Fibroblast of lung (primary cell): Measurements from ENCODE around the gene S100A14. TPM values are rescaled to one million over a fixed set of nuclear protein-coding genes. Genes with fewer than 3 reads are reported as not detected.
A peak's percentile ranks its signal among the peaks of the same experiment; 100 is the strongest.

Experiments
- DNase-seq, 2 donors: peaks; one replicate each; pipeline versions ENCODE4 v3.0.0 to v3.0.0-alpha.2; 2010; ENCODE audit warnings: low read depth in 2 of 2
- H2AFZ ChIP-seq: 2 replicates; pipeline ENCODE4 v1.5.1; 2012; ENCODE audit warnings: low read length, control low read depth, inconsistent platforms
- H3K27ac ChIP-seq: 2 replicates; pipeline ENCODE4 v1.5.1; 2011; ENCODE audit warnings: low read length, control low read depth; ENCODE audit not compliant: insufficient read depth
- H3K27me3 ChIP-seq: 2 replicates; pipeline ENCODE4 v1.5.1; 2011; ENCODE audit warnings: mild to moderate bottlenecking, low read length; ENCODE audit not compliant: control insufficient read depth, insufficient read depth
- H3K36me3 ChIP-seq: 2 replicates; pipeline ENCODE4 v1.5.1; 2011; ENCODE audit warnings: low read length; ENCODE audit not compliant: control insufficient read depth, insufficient read depth
- H3K4me1 ChIP-seq: 2 replicates; pipeline ENCODE4 v1.5.1; 2011; ENCODE audit warnings: low read length; ENCODE audit not compliant: control insufficient read depth, insufficient read depth; ENCODE audit errors: extremely low read depth
- H3K4me2 ChIP-seq: 2 replicates; pipeline ENCODE4 v1.5.1; 2011; ENCODE audit warnings: low read length, control low read depth; ENCODE audit not compliant: insufficient read depth; ENCODE audit errors: extremely low read depth
- H3K4me3 ChIP-seq, 4 experiments: fragments of 200-600 bp in 1 of 4; sonication (generic) in 1 of 4; replicated peaks in 1 of 4; 2 replicates each; pipeline ENCODE4 v1.5.1; 2011 to 2016; ENCODE audit warnings: low read length in 4 of 4, low read depth in 3 of 4, mild to moderate bottlenecking in 3 of 4, control low read depth in 2 of 4, inconsistent platforms in 1 of 4, mixed read lengths in 1 of 4; ENCODE audit not compliant: insufficient read depth in 1 of 4; ENCODE audit errors: control extremely low read depth in 1 of 4
- H3K79me2 ChIP-seq: 2 replicates; pipeline ENCODE4 v1.5.1; 2012; ENCODE audit warnings: mild to moderate bottlenecking, low read length, inconsistent platforms; ENCODE audit not compliant: control insufficient read depth, insufficient read depth
- H3K9ac ChIP-seq: 2 replicates; pipeline ENCODE4 v1.5.1; 2011; ENCODE audit warnings: mild to moderate bottlenecking, low read length, control low read depth; ENCODE audit not compliant: insufficient read depth
- H3K9me3 ChIP-seq: 2 replicates; pipeline ENCODE4 v1.5.1; 2012; ENCODE audit warnings: low read depth, low read length; ENCODE audit not compliant: control insufficient read depth, insufficient read depth
- H4K20me1 ChIP-seq: 2 replicates; pipeline ENCODE4 v1.5.1; 2011; ENCODE audit warnings: low read length; ENCODE audit not compliant: control insufficient read depth, insufficient read depth; ENCODE audit errors: extremely low read depth
- CTCF ChIP-seq, 2 donors: IDR thresholded peaks in 1 of 2; conservative IDR thresholded peaks in 1 of 2; 1 replicate in 1 of 2; 2 replicates in 1 of 2; pipeline ENCODE4 v1.5.1; 2011 to 2012; ENCODE audit warnings: low read length in 2 of 2, control low read depth in 1 of 2, inconsistent platforms in 1 of 2, low read depth in 1 of 2, mild to moderate bottlenecking in 1 of 2
- EZH2 ChIP-seq: IDR thresholded peaks from 2 replicates; pipeline ENCODE4 v1.5.1; 2012; ENCODE audit warnings: low read length, control low read depth, mild to moderate bottlenecking; ENCODE audit errors: missing control alignments
- polyA plus RNA-seq, 2 donors: library from polyadenylated mRNA; depleted of rRNA in 1 of 2; stranded (reverse) in 1 of 2; unstranded in 1 of 2; fragments of >200 nt; gene quantifications; 2 replicates each; pipeline ENCODE4 v1.2.1, GENCODE V29; 2011 to 2012; ENCODE audit warnings: missing spikeins in 1 of 2
- total RNA-seq: library from RNA; depleted of rRNA; stranded (reverse); fragments of >200 nt; gene quantifications from 2 replicates; pipeline ENCODE4 v1.2.1, GENCODE V29; 2014

Gene S100A14
- total and polyA plus RNA-seq, 2 donors (not counting 1 experiment from before 2014, with no cell fraction given): 0.33 to 0.51 TPM

GRCh38 chr1:153626904-153627714 lies 11.0 kb upstream of the S100A14 start, which contains the start of gene S100A13:
S100A13 (minus strand) TSS chr1:153627505; CDS start chr1:153626472, 1,033 bp downstream.
- H3K27ac ChIP-seq: peak within 1 kb of the TSS; percentile 95
- peak within 1 kb of the TSS; percentile 84 for H3K9ac ChIP-seq
- TF ChIP-seq EZH2: no peak
- TF ChIP-seq CTCF (conservative IDR thresholded peaks at IDR 0.05 in 1 of 2, IDR thresholded peaks at IDR 0.05 in 1 of 2; ENCODE audit: low read depth in 1 of 2, low read length in 2 of 2): peak in 1 of 2 donors; percentile 47
- peaks cover 18% of the 10 kb centered on the region for H3K79me2 ChIP-seq
- H3K36me3 ChIP-seq: peaks cover 3% of the 10 kb centered on the region
- H3K9me3 ChIP-seq: no peaks in the 10 kb centered on the region
- H4K20me1 ChIP-seq: no peaks in the 10 kb centered on the region
- peaks cover 2% of the 10 kb centered on the region for H3K4me1 ChIP-seq
- H3K27me3 ChIP-seq: no peaks in the 10 kb centered on the region
- H3K4me3 ChIP-seq: peak within 1 kb of the TSS; percentile 72 to 89 (median 78)
- peak; percentile 94 to 96 for DNase-seq
- peak within 1 kb of the TSS; percentile 15 for H2AFZ ChIP-seq
- H3K4me2 ChIP-seq: peak within 1 kb of the TSS; percentile 75

GRCh38 chr1:153626477-153626903 lies 10.4 kb upstream of the S100A14 start:
- no peak for TF ChIP-seq CTCF (conservative IDR thresholded peaks at IDR 0.05 in 1 of 2, IDR thresholded peaks at IDR 0.05 in 1 of 2; ENCODE audit: low read depth in 1 of 2, low read length in 2 of 2)
- TF ChIP-seq EZH2: no peak
- no peak for DNase-seq
- peak overlapping the region; percentile 84 for H3K9ac ChIP-seq
- peaks cover 18% of the 10 kb centered on the region for H3K79me2 ChIP-seq
- no peak overlapping the region for H2AFZ ChIP-seq
- peaks cover 3% of the 10 kb centered on the region for H3K36me3 ChIP-seq
- no peaks in the 10 kb centered on the region for H3K27me3 ChIP-seq
- H3K9me3 ChIP-seq: no peaks in the 10 kb centered on the region
- H3K4me1 ChIP-seq: peaks cover 2% of the 10 kb centered on the region
- no peaks in the 10 kb centered on the region for H4K20me1 ChIP-seq
- peak overlapping the region; percentile 95 for H3K27ac ChIP-seq
- H3K4me3 ChIP-seq: peak overlapping the region; percentile 72 to 89 (median 78)
- H3K4me2 ChIP-seq: peak overlapping the region; percentile 75

- Histone ChIP-seq H3K27ac (no peak overlapping the region), H3K36me3 (peaks cover 3% of the 10 kb centered on the region), H3K27me3 (no peaks in the 10 kb centered on the region), H3K79me2 (peaks cover 18% of the 10 kb centered on the region), H3K9ac (no peak overlapping the region), H2AFZ (no peak overlapping the region), H3K4me2 (peak overlapping the region; percentile 20), H4K20me1 (no peaks in the 10 kb centered on the region), H3K4me1 (peaks cover 2% of the 10 kb centered on the region), H3K9me3 (no peaks in the 10 kb centered on the region), H3K4me3 (peak overlapping the region in 1 of 4 experiments; percentile 89)
- DNase-seq: no peak
- TF ChIP-seq EZH2: no peak
- no peak for TF ChIP-seq CTCF (conservative IDR thresholded peaks at IDR 0.05 in 1 of 2, IDR thresholded peaks at IDR 0.05 in 1 of 2; ENCODE audit: low read depth in 1 of 2, low read length in 2 of 2)
Measured at GRCh38 chr1:153624965-153625611, 9.0 kb upstream of the S100A14 start.
